ENCODE measurements around the gene PRRT2. TPM values are rescaled to one million over a fixed set of nuclear protein-coding genes. Genes with fewer than 3 reads are reported as not detected.

PRRT2 gene
- total RNA-seq, 6 experiments from 2014 or later = 0.15 to 0.98 (median 0.51) TPM; not detected in 2

- H3K36me3 ChIP-seq = peaks cover 0 to 10% (median 0%) of the 10 kb centered on the region in 4 donors
- no peaks in the 10 kb centered on the region for H3K27me3 ChIP-seq
- 69% methylated on average over 3 of the region's 31 CpGs for WGBS (ENCODE audit: insufficient coverage, low coverage, low lambda C conversion rate, missing lambda C conversion rate)
- no peak overlapping the region for H3K4me3 ChIP-seq
- no peak for TF ChIP-seq CTCF (IDR thresholded peaks at IDR 0.05)
- TF ChIP-seq POLR2A (IDR thresholded peaks at IDR 0.05) = no peak
- ATAC-seq (no peak), DNase-seq (peak in 1 of 3 donors; percentile 61)
- intact Hi-C loops (cut with DNase I) = no loop called here
- no peak overlapping the region for H3K27ac ChIP-seq
- no peaks in the 10 kb centered on the region for H3K9me3 ChIP-seq
- peaks cover 0 to 27% (median 8%) of the 10 kb centered on the region in 4 donors for H3K4me1 ChIP-seq
Observed at GRCh38 chr16:29809031-29809747, 2.8 kb upstream of the PRRT2 start.

GRCh38 chr16:29809850-29810698 lies 1.9 kb upstream of the PRRT2 start:
- ATAC-seq (no peak), DNase-seq (peak in 1 of 3 donors; percentile 56)
- Histone ChIP-seq H3K27ac (no peak overlapping the region), H3K4me1 (peaks cover 0 to 22% (median 6%) of the 10 kb centered on the region in 4 donors), H3K36me3 (peaks cover 0 to 10% (median 0%) of the 10 kb centered on the region in 4 donors), H3K9me3 (no peaks in the 10 kb centered on the region), H3K4me3 (no peak overlapping the region), H3K27me3 (no peaks in the 10 kb centered on the region)
- TF ChIP-seq POLR2A (IDR thresholded peaks at IDR 0.05) (no peak), CTCF (IDR thresholded peaks at IDR 0.05) (no peak)
- intact Hi-C loops (cut with DNase I) = loop anchor here in 1 of 2 donors (5.0 to 10.0 kb wide), 2 partner anchors 37 to 185 kb away; partner anchors contain the start of genes HIRIP3 and INO80E
- 58% methylated on average over 9 of the region's 23 CpGs for WGBS (ENCODE audit: insufficient coverage, low coverage, low lambda C conversion rate, missing lambda C conversion rate)

GRCh38 chr16:29810699-29811169 lies 1.3 kb upstream of the PRRT2 start:
- 20% methylated on average over 6 of the region's 9 CpGs for WGBS (ENCODE audit: insufficient coverage, low coverage, low lambda C conversion rate, missing lambda C conversion rate)
- no peak for TF ChIP-seq POLR2A (IDR thresholded peaks at IDR 0.05)
- intact Hi-C loops (cut with DNase I) = loop anchor here in 1 of 2 donors (5.0 to 10.0 kb wide), 2 partner anchors 37 to 184 kb away; partner anchors contain the start of genes HIRIP3 and INO80E
- no peaks in the 10 kb centered on the region for H3K27me3 ChIP-seq
- no peaks in the 10 kb centered on the region for H3K9me3 ChIP-seq
- peak overlapping the region in 1 of 3 donors; percentile 80 for H3K27ac ChIP-seq
- peaks cover 0 to 25% (median 6%) of the 10 kb centered on the region in 4 donors for H3K4me1 ChIP-seq
- no peak for DNase-seq
- ATAC-seq = no peak
- H3K36me3 ChIP-seq = peaks cover 0 to 10% (median 0%) of the 10 kb centered on the region in 4 donors
- H3K4me3 ChIP-seq = peak overlapping the region in 1 of 3 donors; percentile 60

GRCh38 chr16:29811170-29811895 lies 660 bp upstream of the PRRT2 start:
- no peaks in the 10 kb centered on the region for H3K9me3 ChIP-seq
- ATAC-seq (peak; percentile 70 to 82 (median 75)), DNase-seq (peak; percentile 97)
- H3K27ac ChIP-seq = peak overlapping the region; percentile 76 to 80 (median 78)
- peak overlapping the region; percentile 32 to 60 (median 44) for H3K4me3 ChIP-seq
- under 1% methylated on average over 13 of the region's 31 CpGs for WGBS (ENCODE audit: insufficient coverage, low coverage, low lambda C conversion rate, missing lambda C conversion rate)
- intact Hi-C loops (cut with DNase I) = loop anchor here in 1 of 2 donors (5.0 to 10.0 kb wide), 2 partner anchors 36 to 183 kb away; partner anchors contain the start of genes HIRIP3 and INO80E
- H3K36me3 ChIP-seq = peaks cover 0 to 10% (median 0%) of the 10 kb centered on the region in 4 donors
- no peaks in the 10 kb centered on the region for H3K27me3 ChIP-seq
- TF ChIP-seq CTCF (IDR thresholded peaks at IDR 0.05) = no peak
- TF ChIP-seq POLR2A (IDR thresholded peaks at IDR 0.05) = peak; percentile 33
- peaks cover 0 to 25% (median 6%) of the 10 kb centered on the region in 4 donors for H3K4me1 ChIP-seq

All from right lobe of liver (tissue), 6 donors.